Measurements from ENCODE around the gene HS3ST5.

HS3ST5 gene

DNA sequence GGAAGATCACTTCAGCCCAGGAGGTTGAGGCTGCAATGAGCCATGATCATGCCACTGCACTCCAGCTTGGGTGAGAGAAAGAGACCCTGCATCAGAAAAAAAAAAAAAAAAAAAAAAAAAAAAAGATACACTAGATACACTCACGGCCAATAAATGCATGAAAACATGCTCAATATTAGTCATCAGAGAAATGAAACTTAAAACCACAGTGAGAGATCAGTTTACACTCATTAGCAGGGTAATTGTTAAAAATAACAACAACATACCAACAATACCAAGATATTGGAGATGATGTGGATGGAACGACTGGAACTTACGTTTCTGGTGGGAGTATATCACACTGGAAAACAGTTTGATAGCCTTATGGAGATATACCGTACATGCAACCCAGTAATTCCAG is 29.9 kb downstream of the HS3ST5 start:
- TF ChIP-seq CTCF (IDR thresholded peaks at IDR 0.05; ENCODE audit: unreplicated experiment in 3 of 3), result no peak
- Mint-ChIP-seq H3K27ac (no peak overlapping the region), H3K9me3 (no peaks in the 10 kb centered on the region), H3K36me3 (ENCODE audit: low read depth) (no peaks in the 10 kb centered on the region), H3K4me1 (peaks cover 12% of the 10 kb centered on the region), H3K27me3 (ENCODE audit: low read depth) (no peaks in the 10 kb centered on the region), H3K4me3 (no peak overlapping the region)

- no peak overlapping the region for H3K4me3 Mint-ChIP-seq
- peaks cover 4% of the 10 kb centered on the region for H3K36me3 Mint-ChIP-seq (ENCODE audit: low read depth)
- H3K4me1 Mint-ChIP-seq, result peaks cover 6% of the 10 kb centered on the region
- H3K27me3 Mint-ChIP-seq (ENCODE audit: low read depth), result no peaks in the 10 kb centered on the region
- H3K27ac Mint-ChIP-seq, result no peak overlapping the region
- H3K9me3 Mint-ChIP-seq, result peaks cover 2% of the 10 kb centered on the region
- no peak for TF ChIP-seq CTCF (IDR thresholded peaks at IDR 0.05; ENCODE audit: unreplicated experiment in 3 of 3)
These were observed 32.8 kb downstream of the HS3ST5 start for GRCh38 chr6:114310053-114310452.

DNA sequence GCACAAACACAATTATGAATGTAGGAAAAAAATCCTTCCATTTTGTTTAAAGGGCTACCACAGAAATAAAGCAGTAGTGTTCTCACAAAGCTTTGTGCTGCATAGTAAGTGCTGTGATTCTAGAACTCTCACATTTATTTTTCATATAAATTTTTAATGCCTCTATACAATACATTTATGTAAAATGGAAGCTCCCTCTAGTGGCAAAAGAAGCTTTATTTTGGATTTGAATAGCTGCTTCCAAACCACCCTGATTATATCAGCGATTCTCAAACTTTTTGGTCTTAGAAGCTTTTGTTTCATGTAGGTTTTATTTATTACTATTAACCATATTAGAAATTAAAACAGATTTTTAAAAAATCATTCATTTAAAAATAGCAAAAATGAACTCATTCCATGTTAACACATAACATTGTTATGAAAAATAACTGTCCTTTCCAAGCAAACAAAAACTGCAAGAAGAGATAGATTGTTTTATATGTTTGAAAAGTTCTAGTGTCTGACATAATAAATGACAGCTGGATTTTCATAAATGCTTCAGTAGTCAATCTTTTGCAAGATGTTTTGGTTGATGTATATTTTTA is 38.4 kb downstream of the HS3ST5 start:
- Mint-ChIP-seq H3K4me3 (no peak overlapping the region), H3K36me3 (ENCODE audit: low read depth) (peaks cover 4% of the 10 kb centered on the region), H3K27ac (no peak overlapping the region), H3K9me3 (peaks cover 2% of the 10 kb centered on the region), H3K4me1 (no peaks in the 10 kb centered on the region), H3K27me3 (ENCODE audit: low read depth) (no peaks in the 10 kb centered on the region)
- peak; percentile 41 to 61 (median 43) for TF ChIP-seq CTCF (IDR thresholded peaks at IDR 0.05; ENCODE audit: unreplicated experiment in 3 of 3)

DNA sequence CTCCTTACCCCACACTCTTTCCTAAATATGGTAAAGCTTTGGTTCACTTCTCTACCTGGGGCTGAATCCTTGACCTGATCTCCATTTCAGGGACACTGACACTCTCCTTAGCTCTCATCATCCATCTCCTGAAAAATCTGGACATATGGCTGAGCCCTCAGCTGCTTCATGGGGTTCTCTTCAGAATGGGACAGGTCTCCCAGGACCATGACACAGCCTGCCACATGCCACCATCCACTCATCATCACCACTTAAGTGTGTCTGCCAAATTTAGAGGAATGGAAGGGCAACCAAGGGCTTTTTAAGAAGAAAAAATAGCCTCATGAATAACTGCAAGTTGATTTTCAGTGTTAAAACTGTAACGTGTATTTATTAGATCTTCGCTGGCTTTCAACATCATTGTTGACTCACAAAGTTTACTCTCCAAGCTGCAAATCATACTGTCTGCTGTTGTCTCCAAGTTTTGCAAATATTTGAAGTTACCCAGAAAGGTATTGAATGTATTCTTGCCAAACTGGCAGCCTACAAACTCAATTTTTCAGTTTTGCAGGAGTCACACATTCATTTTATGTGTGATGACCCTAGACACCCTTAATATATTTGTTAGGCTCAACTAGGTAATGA is 41.1 kb downstream of the HS3ST5 start:
- Mint-ChIP-seq H3K27ac (no peak overlapping the region), H3K9me3 (peaks cover 6% of the 10 kb centered on the region), H3K27me3 (ENCODE audit: low read depth) (no peaks in the 10 kb centered on the region), H3K4me1 (no peaks in the 10 kb centered on the region), H3K4me3 (no peak overlapping the region), H3K36me3 (ENCODE audit: low read depth) (peaks cover 4% of the 10 kb centered on the region)
- no peak for TF ChIP-seq CTCF (IDR thresholded peaks at IDR 0.05; ENCODE audit: unreplicated experiment in 3 of 3)

GRCh38 chr6:114297135-114297534 is 45.7 kb downstream of the HS3ST5 start:
- H3K27me3 Mint-ChIP-seq (ENCODE audit: low read depth), result no peaks in the 10 kb centered on the region
- no peak overlapping the region for H3K27ac Mint-ChIP-seq
- peaks cover 3% of the 10 kb centered on the region for H3K9me3 Mint-ChIP-seq
- TF ChIP-seq CTCF (IDR thresholded peaks at IDR 0.05; ENCODE audit: unreplicated experiment in 3 of 3), result no peak
- no peaks in the 10 kb centered on the region for H3K36me3 Mint-ChIP-seq (ENCODE audit: low read depth)
- no peak overlapping the region for H3K4me3 Mint-ChIP-seq
- no peaks in the 10 kb centered on the region for H3K4me1 Mint-ChIP-seq

DNA sequence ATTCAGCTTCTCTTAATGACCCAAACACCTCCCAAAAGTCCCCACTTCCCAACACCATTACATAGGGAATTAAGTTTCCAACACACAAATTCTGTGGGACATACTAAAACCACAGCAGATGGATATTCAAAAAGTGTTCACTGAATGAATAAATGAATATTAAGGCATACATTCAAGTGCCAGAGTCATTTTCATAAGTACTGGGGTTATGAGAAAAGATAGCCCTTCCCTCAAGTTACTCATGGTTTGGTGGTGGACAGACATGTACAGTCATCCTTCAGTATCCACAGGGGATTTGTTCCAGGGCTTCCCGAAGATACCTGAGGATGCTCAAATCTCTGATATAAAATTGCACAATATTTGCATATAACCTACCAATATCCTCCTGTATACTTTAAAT is 50.4 kb downstream of the HS3ST5 start:
- Mint-ChIP-seq H3K27ac (no peak overlapping the region), H3K27me3 (ENCODE audit: low read depth) (no peaks in the 10 kb centered on the region), H3K4me1 (no peaks in the 10 kb centered on the region), H3K4me3 (no peak overlapping the region), H3K9me3 (no peaks in the 10 kb centered on the region), H3K36me3 (ENCODE audit: low read depth) (no peaks in the 10 kb centered on the region)
- TF ChIP-seq CTCF (IDR thresholded peaks at IDR 0.05; ENCODE audit: unreplicated experiment in 3 of 3), result no peak

All from nephron (organoid).